ENCODE data around the gene SLC26A5. TPM values are rescaled to one million over a fixed set of nuclear protein-coding genes. Genes with fewer than 3 reads are reported as not detected.

SLC26A5 gene
- total and polyA plus RNA-seq, 3 experiments from 2014 or later, result not detected

- H3K4me1 Mint-ChIP-seq, result no peaks in the 10 kb centered on the region
- POLR2A ChIA-PET, result no interaction called here
- no peaks in the 10 kb centered on the region for H3K9me3 ChIP-seq (ENCODE audit: low read length)
- H3K9me3 Mint-ChIP-seq, result no peaks in the 10 kb centered on the region
- H3K27me3 Mint-ChIP-seq, result peaks cover 5 to 13% of the 10 kb centered on the region in 2 donors
- H3K4me3 Mint-ChIP-seq, result no peak overlapping the region
- H3K36me3 ChIP-seq (ENCODE audit: insufficient read depth, low read length), result no peaks in the 10 kb centered on the region
- CTCF ChIA-PET, result no interaction called here
- no peaks in the 10 kb centered on the region for H3K27me3 ChIP-seq (ENCODE audit: insufficient read depth, low read length, poor library complexity, severe bottlenecking)
- DNase-seq, result no peak
- H3K4me1 ChIP-seq (ENCODE audit: insufficient read depth, low read length), result no peaks in the 10 kb centered on the region
- H3K4me3 ChIP-seq (ENCODE audit: low read length), result no peak overlapping the region
- H3K27ac Mint-ChIP-seq, result no peak overlapping the region
- H3K36me3 Mint-ChIP-seq, result no peaks in the 10 kb centered on the region
- H3K27ac ChIP-seq (ENCODE audit: low read depth, low read length), result no peak overlapping the region
Observed at GRCh38 chr7:103395071-103395470, 50.9 kb downstream of the SLC26A5 start.

GRCh38 chr7:103394566-103394965 lies 51.4 kb downstream of the SLC26A5 start:
- Mint-ChIP-seq H3K4me1 (no peaks in the 10 kb centered on the region), H3K27me3 (peaks cover 5 to 15% of the 10 kb centered on the region in 2 donors), H3K4me3 (no peak overlapping the region), H3K9me3 (no peaks in the 10 kb centered on the region), H3K36me3 (no peaks in the 10 kb centered on the region), H3K27ac (no peak overlapping the region)
- Histone ChIP-seq H3K4me3 (ENCODE audit: low read length) (no peak overlapping the region), H3K9me3 (ENCODE audit: low read length) (no peaks in the 10 kb centered on the region), H3K27me3 (ENCODE audit: insufficient read depth, low read length, poor library complexity, severe bottlenecking) (no peaks in the 10 kb centered on the region), H3K27ac (ENCODE audit: low read depth, low read length) (no peak overlapping the region), H3K36me3 (ENCODE audit: insufficient read depth, low read length) (no peaks in the 10 kb centered on the region), H3K4me1 (ENCODE audit: insufficient read depth, low read length) (no peaks in the 10 kb centered on the region)
- ChIA-PET CTCF (interaction anchor here (1.0 kb wide), 1 partner anchor 14 kb away, joined by 3 read pairs; no protein-coding TSS in a partner anchor), POLR2A (no interaction called here)
- no peak for DNase-seq

GRCh38 chr7:103391976-103392375 lies 54.0 kb downstream of the SLC26A5 start:
- DNase-seq, result no peak
- Mint-ChIP-seq H3K4me3 (no peak overlapping the region), H3K27ac (no peak overlapping the region), H3K9me3 (no peaks in the 10 kb centered on the region), H3K4me1 (no peaks in the 10 kb centered on the region), H3K36me3 (no peaks in the 10 kb centered on the region), H3K27me3 (peaks cover 5 to 26% of the 10 kb centered on the region in 2 donors)
- no peaks in the 10 kb centered on the region for H3K36me3 ChIP-seq (ENCODE audit: insufficient read depth, low read length)
- H3K27me3 ChIP-seq (ENCODE audit: insufficient read depth, low read length, poor library complexity, severe bottlenecking), result no peaks in the 10 kb centered on the region
- H3K4me1 ChIP-seq (ENCODE audit: insufficient read depth, low read length), result no peaks in the 10 kb centered on the region
- H3K4me3 ChIP-seq (ENCODE audit: low read length), result no peak overlapping the region
- H3K9me3 ChIP-seq (ENCODE audit: low read length), result no peaks in the 10 kb centered on the region
- H3K27ac ChIP-seq (ENCODE audit: low read depth, low read length), result no peak overlapping the region
- ChIA-PET POLR2A (no interaction called here), CTCF (no interaction called here)

GRCh38 chr7:103391150-103391549 lies 54.9 kb downstream of the SLC26A5 start:
- ChIA-PET POLR2A (no interaction called here), CTCF (no interaction called here)
- Histone ChIP-seq H3K27ac (ENCODE audit: low read depth, low read length) (no peak overlapping the region), H3K4me1 (ENCODE audit: insufficient read depth, low read length) (no peaks in the 10 kb centered on the region), H3K27me3 (ENCODE audit: insufficient read depth, low read length, poor library complexity, severe bottlenecking) (no peaks in the 10 kb centered on the region), H3K9me3 (ENCODE audit: low read length) (no peaks in the 10 kb centered on the region), H3K36me3 (ENCODE audit: insufficient read depth, low read length) (no peaks in the 10 kb centered on the region), H3K4me3 (ENCODE audit: low read length) (no peak overlapping the region)
- H3K9me3 Mint-ChIP-seq, result no peaks in the 10 kb centered on the region
- H3K4me1 Mint-ChIP-seq, result no peaks in the 10 kb centered on the region
- no peak for DNase-seq
- no peak overlapping the region for H3K27ac Mint-ChIP-seq
- no peaks in the 10 kb centered on the region for H3K36me3 Mint-ChIP-seq
- peaks cover 5 to 23% of the 10 kb centered on the region in 2 donors for H3K27me3 Mint-ChIP-seq
- no peak overlapping the region for H3K4me3 Mint-ChIP-seq

- no peak overlapping the region for H3K4me3 Mint-ChIP-seq
- Histone ChIP-seq H3K9me3 (ENCODE audit: low read length) (no peaks in the 10 kb centered on the region), H3K27me3 (ENCODE audit: insufficient read depth, low read length, poor library complexity, severe bottlenecking) (no peaks in the 10 kb centered on the region), H3K4me1 (ENCODE audit: insufficient read depth, low read length) (no peaks in the 10 kb centered on the region), H3K36me3 (ENCODE audit: insufficient read depth, low read length) (no peaks in the 10 kb centered on the region), H3K27ac (ENCODE audit: low read depth, low read length) (no peak overlapping the region), H3K4me3 (ENCODE audit: low read length) (no peak overlapping the region)
- peaks cover 0 to 23% of the 10 kb centered on the region in 2 donors for H3K27me3 Mint-ChIP-seq
- no peaks in the 10 kb centered on the region for H3K9me3 Mint-ChIP-seq
- H3K4me1 Mint-ChIP-seq, result no peaks in the 10 kb centered on the region
- POLR2A ChIA-PET, result no interaction called here
- no peak for DNase-seq
- H3K27ac Mint-ChIP-seq, result no peak overlapping the region
- no peaks in the 10 kb centered on the region for H3K36me3 Mint-ChIP-seq
- CTCF ChIA-PET, result no interaction called here
Observed at GRCh38 chr7:103389263-103389662, 56.7 kb downstream of the SLC26A5 start.

- Histone ChIP-seq H3K27me3 (ENCODE audit: insufficient read depth, low read length, poor library complexity, severe bottlenecking) (no peaks in the 10 kb centered on the region), H3K9me3 (ENCODE audit: low read length) (no peaks in the 10 kb centered on the region), H3K4me1 (ENCODE audit: insufficient read depth, low read length) (no peaks in the 10 kb centered on the region), H3K27ac (ENCODE audit: low read depth, low read length) (no peak overlapping the region), H3K4me3 (ENCODE audit: low read length) (no peak overlapping the region), H3K36me3 (ENCODE audit: insufficient read depth, low read length) (no peaks in the 10 kb centered on the region)
- Mint-ChIP-seq H3K4me1 (no peaks in the 10 kb centered on the region), H3K36me3 (no peaks in the 10 kb centered on the region), H3K27ac (no peak overlapping the region), H3K4me3 (no peak overlapping the region), H3K9me3 (no peaks in the 10 kb centered on the region), H3K27me3 (peaks cover 0 to 23% of the 10 kb centered on the region in 2 donors)
- no peak for DNase-seq
- ChIA-PET POLR2A (no interaction called here), CTCF (no interaction called here)
Observed at GRCh38 chr7:103388469-103389140, 57.4 kb downstream of the SLC26A5 start.

GRCh38 chr7:103387242-103387641 lies 58.8 kb downstream of the SLC26A5 start:
- Mint-ChIP-seq H3K27me3 (peaks cover 0 to 23% of the 10 kb centered on the region in 2 donors), H3K36me3 (no peaks in the 10 kb centered on the region), H3K4me3 (no peak overlapping the region), H3K27ac (no peak overlapping the region), H3K9me3 (no peaks in the 10 kb centered on the region), H3K4me1 (no peaks in the 10 kb centered on the region)
- Histone ChIP-seq H3K36me3 (ENCODE audit: insufficient read depth, low read length) (no peaks in the 10 kb centered on the region), H3K9me3 (ENCODE audit: low read length) (no peaks in the 10 kb centered on the region), H3K27me3 (ENCODE audit: insufficient read depth, low read length, poor library complexity, severe bottlenecking) (no peaks in the 10 kb centered on the region), H3K4me3 (ENCODE audit: low read length) (no peak overlapping the region), H3K4me1 (ENCODE audit: insufficient read depth, low read length) (no peaks in the 10 kb centered on the region), H3K27ac (ENCODE audit: low read depth, low read length) (no peak overlapping the region)
- ChIA-PET POLR2A (no interaction called here), CTCF (no interaction called here)
- DNase-seq, result no peak

DNA sequence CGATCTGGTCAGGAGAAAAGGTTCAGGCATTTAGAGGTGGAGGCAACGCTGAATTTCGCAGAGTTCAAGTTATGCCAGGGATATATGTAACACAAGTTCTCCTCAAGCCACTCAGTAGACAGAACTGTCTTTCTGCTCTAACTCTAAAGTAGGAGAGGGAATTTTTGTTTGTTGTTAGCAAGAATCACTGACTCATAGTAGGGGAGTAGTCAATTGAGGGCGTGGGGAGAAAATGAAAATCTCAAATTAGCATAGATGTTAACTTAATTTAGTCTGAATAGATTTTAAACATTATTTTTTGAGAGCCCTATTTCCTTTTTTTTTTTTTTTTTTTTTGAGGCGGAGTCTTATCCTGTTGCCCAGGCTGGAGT lies 64.0 kb downstream of the SLC26A5 start:
- no peak for DNase-seq
- H3K4me1 Mint-ChIP-seq, result no peaks in the 10 kb centered on the region
- Histone ChIP-seq H3K4me3 (ENCODE audit: low read length) (no peak overlapping the region), H3K27ac (ENCODE audit: low read depth, low read length) (no peak overlapping the region), H3K9me3 (ENCODE audit: low read length) (no peaks in the 10 kb centered on the region), H3K4me1 (ENCODE audit: insufficient read depth, low read length) (no peaks in the 10 kb centered on the region), H3K36me3 (ENCODE audit: insufficient read depth, low read length) (no peaks in the 10 kb centered on the region), H3K27me3 (ENCODE audit: insufficient read depth, low read length, poor library complexity, severe bottlenecking) (no peaks in the 10 kb centered on the region)
- no peak overlapping the region for H3K27ac Mint-ChIP-seq
- ChIA-PET CTCF (interaction anchor here (0.6 kb wide), 1 partner anchor 84 kb away, joined by 3 read pairs; the partner anchor contains the start of gene PMPCB), POLR2A (no interaction called here)
- no peaks in the 10 kb centered on the region for H3K9me3 Mint-ChIP-seq
- no peaks in the 10 kb centered on the region for H3K36me3 Mint-ChIP-seq
- peaks cover 0 to 13% of the 10 kb centered on the region in 2 donors for H3K27me3 Mint-ChIP-seq
- H3K4me3 Mint-ChIP-seq, result no peak overlapping the region

All from CD8-positive, alpha-beta memory T cell (primary cell).